ENCODE results near the gene CNOT6.

CNOT6 gene

DNA sequence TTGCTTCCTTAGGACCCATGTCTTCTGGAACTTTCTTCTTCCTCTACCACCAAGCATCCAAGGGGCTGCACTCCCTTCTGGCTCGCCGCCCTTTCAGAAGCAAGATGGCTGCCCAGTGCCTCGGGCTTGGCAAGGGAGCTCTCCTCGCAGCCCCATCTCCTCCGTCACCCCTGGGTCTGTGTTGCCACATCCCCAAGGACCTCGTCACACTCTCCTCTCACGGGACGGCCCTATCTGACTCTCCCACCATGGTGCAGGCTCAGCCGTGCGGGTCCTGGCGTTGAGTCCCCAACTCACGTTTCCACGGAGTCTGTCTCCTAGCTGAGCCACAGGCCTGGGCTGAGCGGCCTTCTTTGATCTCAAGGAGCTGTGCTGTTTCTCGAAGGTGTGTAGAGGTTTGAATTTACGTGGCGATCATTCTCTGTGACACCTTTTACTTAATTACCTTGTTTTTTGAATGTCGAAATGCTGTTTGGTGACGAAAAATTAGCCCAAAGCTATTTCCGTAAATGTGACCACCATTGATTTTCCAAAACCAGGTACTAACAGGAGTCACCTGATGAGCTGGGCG is 112.1 kb downstream of the CNOT6 start:
- intact Hi-C loops (cut with DNase I; ENCODE audit: low total_unique reads), result no loop called here
- peaks cover 0 to 10% of the 10 kb centered on the region in 2 donors for H3K27me3 ChIP-seq
- H3K4me1 ChIP-seq, result no peaks in the 10 kb centered on the region
- no peak overlapping the region for H3K4me3 ChIP-seq
- H3K36me3 ChIP-seq, result no peaks in the 10 kb centered on the region
- TF ChIP-seq, protein P1, sequence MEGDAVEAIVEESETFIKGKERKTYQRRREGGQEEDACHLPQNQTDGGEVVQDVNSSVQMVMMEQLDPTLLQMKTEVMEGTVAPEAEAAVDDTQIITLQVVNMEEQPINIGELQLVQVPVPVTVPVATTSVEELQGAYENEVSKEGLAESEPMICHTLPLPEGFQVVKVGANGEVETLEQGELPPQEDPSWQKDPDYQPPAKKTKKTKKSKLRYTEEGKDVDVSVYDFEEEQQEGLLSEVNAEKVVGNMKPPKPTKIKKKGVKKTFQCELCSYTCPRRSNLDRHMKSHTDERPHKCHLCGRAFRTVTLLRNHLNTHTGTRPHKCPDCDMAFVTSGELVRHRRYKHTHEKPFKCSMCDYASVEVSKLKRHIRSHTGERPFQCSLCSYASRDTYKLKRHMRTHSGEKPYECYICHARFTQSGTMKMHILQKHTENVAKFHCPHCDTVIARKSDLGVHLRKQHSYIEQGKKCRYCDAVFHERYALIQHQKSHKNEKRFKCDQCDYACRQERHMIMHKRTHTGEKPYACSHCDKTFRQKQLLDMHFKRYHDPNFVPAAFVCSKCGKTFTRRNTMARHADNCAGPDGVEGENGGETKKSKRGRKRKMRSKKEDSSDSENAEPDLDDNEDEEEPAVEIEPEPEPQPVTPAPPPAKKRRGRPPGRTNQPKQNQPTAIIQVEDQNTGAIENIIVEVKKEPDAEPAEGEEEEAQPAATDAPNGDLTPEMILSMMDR (IDR thresholded peaks at IDR 0.05), result no peak
- H3K9me3 ChIP-seq, result no peaks in the 10 kb centered on the region
- H3K27ac ChIP-seq, result no peak overlapping the region
- no peak for DNase-seq

- intact Hi-C loops (cut with DNase I; ENCODE audit: low total_unique reads), result no loop called here
- DNase-seq, result no peak
- Histone ChIP-seq H3K27ac (no peak overlapping the region), H3K36me3 (no peaks in the 10 kb centered on the region), H3K27me3 (peaks cover 0 to 21% of the 10 kb centered on the region in 2 donors), H3K4me1 (no peaks in the 10 kb centered on the region), H3K9me3 (no peaks in the 10 kb centered on the region), H3K4me3 (no peak overlapping the region)
- TF ChIP-seq, protein P1 (IDR thresholded peaks at IDR 0.05), result no peak
These were observed 113.8 kb downstream of the CNOT6 start for GRCh38 chr5:180607861-180608571.

- Histone ChIP-seq H3K27ac (no peak overlapping the region), H3K36me3 (no peaks in the 10 kb centered on the region), H3K4me3 (no peak overlapping the region), H3K27me3 (peaks cover 0 to 21% of the 10 kb centered on the region in 2 donors), H3K9me3 (no peaks in the 10 kb centered on the region), H3K4me1 (no peaks in the 10 kb centered on the region)
- no peak for DNase-seq
- TF ChIP-seq, protein P1 (IDR thresholded peaks at IDR 0.05), result no peak
- intact Hi-C loops (cut with DNase I; ENCODE audit: low total_unique reads), result no loop called here
These were observed 114.6 kb downstream of the CNOT6 start for GRCh38 chr5:180608572-180609310.

GRCh38 chr5:180609386-180609785 is 115.2 kb downstream of the CNOT6 start:
- no peak overlapping the region for H3K4me3 ChIP-seq
- no peaks in the 10 kb centered on the region for H3K4me1 ChIP-seq
- TF ChIP-seq, protein P1 (IDR thresholded peaks at IDR 0.05), result no peak
- no peak for DNase-seq
- no peaks in the 10 kb centered on the region for H3K9me3 ChIP-seq
- peaks cover 0 to 21% of the 10 kb centered on the region in 2 donors for H3K27me3 ChIP-seq
- no peak overlapping the region for H3K27ac ChIP-seq
- H3K36me3 ChIP-seq, result no peaks in the 10 kb centered on the region
- intact Hi-C loops (cut with DNase I; ENCODE audit: low total_unique reads), result no loop called here

- Histone ChIP-seq H3K27ac (no peak overlapping the region), H3K27me3 (peaks cover 0 to 21% of the 10 kb centered on the region in 2 donors), H3K4me1 (no peaks in the 10 kb centered on the region), H3K9me3 (no peaks in the 10 kb centered on the region), H3K4me3 (no peak overlapping the region), H3K36me3 (no peaks in the 10 kb centered on the region)
- no peak for DNase-seq
- intact Hi-C loops (cut with DNase I; ENCODE audit: low total_unique reads), result no loop called here
- TF ChIP-seq, protein P1 (IDR thresholded peaks at IDR 0.05), result no peak
These were observed 115.8 kb downstream of the CNOT6 start for GRCh38 chr5:180609817-180610550.

Data from tibial artery (tissue), 4 donors.